Middle frontal gyrus (tissue), 1 donor: ENCODE data around the gene CRTC1.

Experiments
- DNase-seq: peaks from one replicate; pipeline ENCODE4 v3.0.0-alpha.2; 2015; ENCODE audit warnings: low spot score; ENCODE audit errors: extremely low spot score

CRTC1 gene

DNA sequence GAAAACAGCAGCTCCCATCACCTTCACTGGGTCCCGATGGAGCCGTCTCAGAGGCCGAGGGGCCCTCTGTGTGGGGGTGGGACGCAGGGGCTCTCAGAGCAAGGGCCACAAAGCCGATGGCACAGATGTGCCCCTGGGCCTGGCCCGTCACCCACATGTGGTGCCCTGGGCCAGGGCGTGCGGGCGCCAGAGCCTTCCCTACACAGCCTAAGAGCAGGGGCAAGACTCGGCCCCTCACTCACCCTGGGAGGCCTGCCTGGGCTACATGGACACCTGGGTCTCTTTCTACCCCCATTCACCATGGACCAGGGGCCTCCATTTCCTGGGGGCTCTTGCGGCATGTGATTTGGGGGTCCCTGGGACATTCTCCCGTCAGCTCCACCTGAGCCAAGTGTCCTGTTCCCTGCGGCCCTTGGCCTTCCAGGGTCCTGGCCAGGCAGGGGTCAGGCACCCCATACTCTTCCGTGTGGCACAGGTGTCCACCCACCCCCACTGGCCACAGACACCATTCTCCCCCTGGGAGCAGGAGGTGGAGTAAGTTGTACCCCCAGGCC lies 97.6 kb downstream of the CRTC1 start:
- no peak for DNase-seq

- DNase-seq = no peak
Measured at GRCh38 chr19:18781885-18782527, 98.5 kb downstream of the CRTC1 start.

GRCh38 chr19:18782559-18783225 lies 99.2 kb downstream of the CRTC1 start:
- DNase-seq = no peak

GRCh38 chr19:18783958-18784785 lies 100.7 kb downstream of the CRTC1 start:
- DNase-seq = no peak

DNA sequence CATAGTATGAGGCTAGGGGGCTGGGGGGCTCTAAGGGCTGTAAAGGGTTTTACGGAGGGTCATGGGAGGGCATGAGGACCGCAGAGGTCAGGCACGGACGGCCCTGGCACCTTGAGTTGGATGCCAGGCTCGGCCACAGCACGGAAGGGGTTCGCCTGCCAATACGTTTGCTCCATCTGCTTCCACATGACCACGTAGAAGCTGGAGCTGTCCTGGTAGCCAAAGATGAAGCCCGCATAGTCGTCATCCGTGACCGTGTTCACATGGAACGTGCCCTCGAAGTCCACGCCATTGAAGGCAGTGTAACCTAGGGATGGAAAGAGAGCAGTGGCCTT lies 101.3 kb downstream of the CRTC1 start:
- DNase-seq = no peak

DNA sequence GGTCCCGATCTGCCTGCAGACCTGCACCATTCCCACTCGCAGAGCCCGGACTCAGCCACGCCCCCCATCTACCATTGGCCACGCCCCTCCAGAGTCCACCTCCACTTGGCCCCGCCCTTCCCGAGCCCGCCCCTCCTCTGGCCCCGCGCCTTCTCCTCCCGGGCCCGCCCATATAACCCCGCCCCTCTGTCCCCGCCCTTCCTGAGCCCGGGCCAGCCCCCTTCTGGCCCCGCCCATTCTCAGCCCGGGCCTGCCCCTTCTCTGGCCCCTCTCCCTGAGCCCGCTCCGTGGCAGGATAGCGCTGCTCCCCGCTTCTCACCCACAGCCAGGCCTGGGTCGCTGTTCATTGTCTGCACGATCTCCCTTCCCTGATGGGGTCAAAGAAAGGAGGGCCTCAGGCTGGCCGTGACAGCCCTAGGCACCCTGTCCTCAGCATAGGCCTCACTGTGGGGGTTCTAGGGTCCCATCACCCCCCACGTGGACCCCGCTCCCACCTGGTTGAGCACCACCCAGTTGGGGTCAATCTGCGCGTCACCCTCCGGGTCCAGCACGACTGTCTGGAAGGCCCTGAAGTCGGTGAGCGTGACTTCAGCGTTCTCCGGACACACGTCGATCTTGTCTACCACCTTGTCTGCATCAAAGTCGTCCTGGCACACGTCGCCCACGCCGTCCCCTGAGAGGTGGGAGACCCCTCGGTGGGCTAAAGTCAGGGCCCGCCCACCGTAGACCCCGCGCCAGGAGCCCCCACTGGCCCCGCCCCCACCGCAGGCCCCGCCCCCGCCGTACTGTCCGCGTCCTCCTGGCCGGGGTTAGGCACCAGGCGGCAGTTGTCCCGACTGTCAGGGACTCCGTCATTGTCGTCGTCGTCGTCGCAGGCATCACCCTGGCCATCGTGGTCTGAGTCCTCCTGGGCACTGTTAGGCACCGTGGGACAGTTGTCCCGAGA lies 102.0 kb downstream of the CRTC1 start:
- DNase-seq = no peak

DNA sequence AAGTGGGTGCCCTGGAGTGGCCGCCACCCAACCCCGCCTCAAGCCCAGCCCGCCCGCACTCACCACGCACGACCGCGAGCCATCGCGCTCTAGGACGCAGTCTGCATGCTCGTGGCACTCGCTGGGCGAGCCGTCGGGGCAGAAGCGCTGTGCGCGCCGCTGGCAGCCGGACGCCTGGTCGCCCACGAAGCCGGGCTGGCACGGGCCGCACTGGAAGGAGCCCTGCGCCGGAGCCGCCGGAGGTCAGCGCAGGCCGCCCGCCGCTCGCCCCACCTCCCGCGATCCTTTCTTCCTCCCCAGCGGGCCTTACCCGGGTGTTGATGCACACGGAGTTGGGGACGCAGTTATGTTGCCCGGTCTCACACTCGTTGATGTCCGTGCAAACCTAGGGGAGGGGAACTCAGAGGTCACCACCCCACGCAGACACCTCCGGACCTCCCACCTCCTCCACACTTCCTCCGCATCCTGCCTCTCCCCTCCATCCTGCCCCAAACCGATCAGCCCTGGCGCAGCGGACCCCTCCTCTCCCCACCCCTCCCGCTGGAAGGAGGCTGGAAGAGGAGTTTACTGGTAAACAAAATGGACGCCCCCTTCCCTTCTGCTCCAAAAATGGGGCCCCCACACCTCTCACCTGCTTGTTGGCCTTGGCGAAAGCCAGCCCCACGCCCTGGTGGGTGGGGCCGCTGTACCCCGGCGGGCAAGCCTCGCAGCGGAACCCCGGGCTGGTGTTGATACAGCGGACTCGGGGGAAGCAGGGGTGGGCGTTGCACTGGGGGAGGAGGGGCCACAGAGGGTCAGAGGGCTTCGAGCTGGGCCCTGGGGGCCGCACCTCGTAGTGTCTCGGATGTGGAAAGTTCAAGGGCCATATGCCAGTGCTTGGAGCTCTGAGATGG lies 105.3 kb downstream of the CRTC1 start:
- DNase-seq = no peak

DNA sequence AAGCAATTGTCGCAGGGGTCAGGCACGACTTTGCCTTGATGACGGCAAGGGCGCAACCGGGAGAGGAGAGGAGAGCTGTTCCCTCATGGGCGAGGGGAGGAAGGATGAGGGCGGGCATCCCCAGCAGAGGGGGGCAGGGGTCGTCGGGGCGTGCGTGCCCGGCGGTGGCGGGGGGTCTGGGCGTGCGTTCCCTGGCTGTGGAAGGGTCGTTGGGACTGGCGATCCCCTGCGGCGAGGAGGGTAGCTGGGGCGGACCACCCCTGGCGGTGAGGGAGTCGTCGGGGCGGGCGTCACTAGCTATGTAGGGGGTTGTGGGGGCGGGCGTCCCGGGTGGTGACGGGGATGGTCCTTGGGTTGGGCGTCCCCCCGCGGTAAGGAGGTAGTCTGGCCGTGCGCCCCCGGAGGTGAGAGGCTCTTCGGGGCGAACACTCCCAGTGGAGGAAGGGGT lies 106.0 kb downstream of the CRTC1 start:
- DNase-seq = no peak

- no peak for DNase-seq
Measured at GRCh38 chr19:18789883-18790565, 106.5 kb downstream of the CRTC1 start.

- DNase-seq = no peak
Measured at GRCh38 chr19:18790566-18791314, 107.3 kb downstream of the CRTC1 start, which contains the start of gene COMP. Gene COMP, minus strand, starts transcription at chr19:18791305. Its CDS starts 36 bp downstream, at chr19:18791269.

DNA sequence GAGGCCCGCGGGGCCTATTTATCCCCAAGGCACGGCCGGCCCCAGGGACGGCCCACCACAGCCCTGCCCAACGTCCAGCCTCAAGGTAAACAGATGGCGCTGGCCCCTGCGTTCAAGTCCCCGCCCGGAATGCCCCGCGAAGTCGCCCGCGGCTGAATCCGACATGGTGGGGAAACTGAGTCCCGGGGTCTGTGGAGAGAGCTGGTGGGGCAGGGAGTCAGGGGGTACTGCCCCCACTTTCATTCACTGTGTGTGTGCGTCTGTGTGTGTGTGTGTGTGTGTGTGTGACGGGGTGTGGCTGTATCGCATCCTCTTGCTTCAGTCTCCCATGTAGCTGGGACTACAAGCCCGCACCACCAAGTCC lies 107.8 kb downstream of the CRTC1 start:
- no peak for DNase-seq

DNA sequence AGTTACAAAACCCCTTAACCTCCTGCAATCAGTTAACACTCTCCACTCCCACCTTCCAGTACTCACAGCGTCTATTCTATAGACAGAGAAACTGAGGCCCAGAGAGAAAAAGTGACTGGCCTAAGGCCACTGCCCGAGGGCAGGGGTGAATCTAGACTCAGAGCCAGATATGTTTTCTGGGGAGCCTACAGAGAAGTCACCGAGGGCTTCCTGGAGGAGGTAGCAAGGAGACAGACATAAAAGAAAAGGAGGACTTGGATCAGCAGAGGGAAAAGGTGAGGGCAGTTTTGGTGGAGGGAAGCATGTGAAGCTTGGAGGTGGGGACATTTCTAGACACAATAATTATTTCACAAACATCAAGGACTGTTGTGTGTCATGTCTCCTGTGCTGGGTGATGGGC lies 109.2 kb downstream of the CRTC1 start:
- no peak for DNase-seq

GRCh38 chr19:18793144-18794028 lies 109.9 kb downstream of the CRTC1 start:
- DNase-seq = no peak

DNA sequence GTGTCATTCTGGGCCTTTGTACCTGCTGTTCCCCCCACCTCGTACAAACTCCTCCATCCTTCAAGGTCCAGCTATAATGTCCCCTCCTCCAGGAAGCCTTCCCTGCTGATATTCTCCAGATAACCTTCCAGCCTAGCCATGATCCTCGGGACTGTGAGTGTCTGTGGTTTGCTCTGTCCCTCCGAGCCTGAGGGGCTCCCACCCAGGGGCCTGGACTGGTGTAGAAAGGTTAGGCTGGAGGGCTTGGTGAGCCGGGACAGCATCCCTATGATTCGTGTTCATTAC lies 110.5 kb downstream of the CRTC1 start:
- no peak for DNase-seq

DNA sequence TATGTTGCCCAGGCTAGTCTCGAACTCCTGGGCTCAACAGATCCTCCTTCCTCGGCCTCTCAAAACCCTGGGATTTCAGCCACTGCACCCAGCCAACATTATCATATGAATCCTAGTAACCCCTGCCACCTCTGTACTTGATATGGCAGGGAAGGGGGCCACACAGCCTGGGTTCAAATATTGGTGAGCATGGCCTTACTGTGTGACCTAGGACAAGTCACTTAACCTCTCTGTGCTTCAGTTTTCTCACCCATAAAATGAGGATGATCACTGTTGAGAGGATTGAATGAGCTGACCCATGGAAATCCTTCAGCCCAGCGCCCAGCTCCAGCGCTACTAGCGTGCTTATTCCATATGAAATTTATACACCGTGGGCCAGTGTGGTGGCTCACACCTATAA lies 111.2 kb downstream of the CRTC1 start:
- DNase-seq = no peak

GRCh38 chr19:18795540-18795939 lies 112.1 kb downstream of the CRTC1 start:
- DNase-seq = no peak

DNA sequence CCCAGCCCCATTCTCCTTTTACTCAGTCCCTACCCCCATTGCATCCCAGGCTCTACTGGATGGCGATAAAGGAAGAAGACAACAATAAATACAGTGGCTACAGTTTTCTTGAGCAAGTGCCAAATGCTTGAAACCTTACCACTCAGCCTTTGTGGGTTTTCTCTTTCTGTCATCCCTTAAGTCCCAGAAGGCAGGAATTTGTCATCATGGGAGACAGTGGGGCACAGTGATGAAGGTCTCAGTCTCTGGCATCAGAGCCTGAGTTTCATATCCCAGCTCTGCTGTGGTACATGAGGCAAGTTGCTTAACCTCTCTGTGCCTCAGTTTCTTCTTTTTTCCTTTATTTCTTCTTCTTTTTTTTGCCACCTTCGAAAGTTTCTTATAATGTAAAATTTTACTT lies 112.8 kb downstream of the CRTC1 start:
- no peak for DNase-seq
